ENCODE results near the gene NEURL2. TPM values are rescaled to one million over a fixed set of nuclear protein-coding genes. Genes with fewer than 3 reads are reported as not detected.

Gene NEURL2
- total RNA-seq, 1 donor from 2014 or later = 3.5 TPM

DNA sequence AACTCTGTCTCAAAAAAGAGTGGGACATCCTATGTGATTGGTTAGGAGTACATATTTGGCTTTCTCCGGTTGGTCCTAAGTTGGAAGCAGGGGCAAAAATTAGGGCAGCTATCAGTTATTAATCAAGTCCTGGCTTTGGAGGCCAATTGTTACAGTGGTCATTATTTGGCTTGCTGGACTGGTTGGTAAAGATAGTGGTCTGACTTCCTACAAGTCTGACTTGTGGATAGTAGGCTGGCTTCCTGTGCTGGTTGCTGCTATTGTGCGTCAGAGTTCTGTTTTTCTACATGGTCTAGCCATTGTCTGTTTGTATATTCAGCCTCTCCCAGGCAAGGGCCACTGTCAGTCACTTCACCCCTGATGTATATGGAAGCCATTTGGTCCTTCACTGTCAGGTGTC is 40.8 kb downstream of the NEURL2 start:
- H3K4me3 Mint-ChIP-seq (ENCODE audit: unreplicated experiment) = no peak overlapping the region
- H3K36me3 Mint-ChIP-seq (ENCODE audit: unreplicated experiment) = no peaks in the 10 kb centered on the region
- H3K27me3 Mint-ChIP-seq (ENCODE audit: unreplicated experiment) = peaks cover 2% of the 10 kb centered on the region
- TF ChIP-seq, protein P1, sequence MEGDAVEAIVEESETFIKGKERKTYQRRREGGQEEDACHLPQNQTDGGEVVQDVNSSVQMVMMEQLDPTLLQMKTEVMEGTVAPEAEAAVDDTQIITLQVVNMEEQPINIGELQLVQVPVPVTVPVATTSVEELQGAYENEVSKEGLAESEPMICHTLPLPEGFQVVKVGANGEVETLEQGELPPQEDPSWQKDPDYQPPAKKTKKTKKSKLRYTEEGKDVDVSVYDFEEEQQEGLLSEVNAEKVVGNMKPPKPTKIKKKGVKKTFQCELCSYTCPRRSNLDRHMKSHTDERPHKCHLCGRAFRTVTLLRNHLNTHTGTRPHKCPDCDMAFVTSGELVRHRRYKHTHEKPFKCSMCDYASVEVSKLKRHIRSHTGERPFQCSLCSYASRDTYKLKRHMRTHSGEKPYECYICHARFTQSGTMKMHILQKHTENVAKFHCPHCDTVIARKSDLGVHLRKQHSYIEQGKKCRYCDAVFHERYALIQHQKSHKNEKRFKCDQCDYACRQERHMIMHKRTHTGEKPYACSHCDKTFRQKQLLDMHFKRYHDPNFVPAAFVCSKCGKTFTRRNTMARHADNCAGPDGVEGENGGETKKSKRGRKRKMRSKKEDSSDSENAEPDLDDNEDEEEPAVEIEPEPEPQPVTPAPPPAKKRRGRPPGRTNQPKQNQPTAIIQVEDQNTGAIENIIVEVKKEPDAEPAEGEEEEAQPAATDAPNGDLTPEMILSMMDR (IDR thresholded peaks at IDR 0.05; ENCODE audit: partially characterized antibody, unreplicated experiment) = no peak
- no peak for DNase-seq
- H3K27ac Mint-ChIP-seq (ENCODE audit: unreplicated experiment) = no peak overlapping the region
- H3K9me3 Mint-ChIP-seq (ENCODE audit: unreplicated experiment) = no peaks in the 10 kb centered on the region
- H3K4me1 Mint-ChIP-seq (ENCODE audit: low read depth, unreplicated experiment) = peaks cover 2% of the 10 kb centered on the region

DNA sequence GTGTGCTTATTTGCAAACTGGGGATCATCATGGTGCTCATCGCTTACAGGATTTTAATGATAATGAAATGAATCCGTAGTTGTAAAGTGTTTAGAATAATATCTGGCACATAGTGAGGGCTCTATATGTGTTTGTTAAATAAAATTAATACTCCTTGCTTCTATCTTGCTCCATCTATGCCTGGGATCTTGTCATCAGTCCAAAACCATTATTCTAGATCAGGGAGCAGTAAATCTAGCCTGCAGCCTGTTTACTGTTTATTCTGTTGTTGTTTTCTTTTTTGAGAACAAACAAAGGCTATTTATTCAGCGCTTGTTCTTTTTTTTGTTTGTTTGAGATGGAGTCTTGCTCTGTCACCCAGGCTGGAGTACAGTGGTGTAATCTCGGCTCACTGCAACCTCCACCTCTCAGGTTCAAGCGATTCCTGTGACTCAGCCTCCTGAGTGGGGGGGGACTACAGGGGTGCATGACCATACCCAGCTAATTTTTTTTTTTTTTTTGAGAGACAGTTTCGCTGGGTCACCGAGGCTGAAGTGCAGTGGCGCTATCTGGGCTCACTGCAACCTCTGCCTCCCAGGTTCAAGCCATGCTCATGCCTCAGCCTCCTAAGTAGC is 41.9 kb downstream of the NEURL2 start:
- TF ChIP-seq, protein P1 (IDR thresholded peaks at IDR 0.05; ENCODE audit: partially characterized antibody, unreplicated experiment) = no peak
- Mint-ChIP-seq H3K4me1 (ENCODE audit: low read depth, unreplicated experiment) (no peaks in the 10 kb centered on the region), H3K27ac (ENCODE audit: unreplicated experiment) (no peak overlapping the region), H3K27me3 (ENCODE audit: unreplicated experiment) (peaks cover 4% of the 10 kb centered on the region), H3K36me3 (ENCODE audit: unreplicated experiment) (no peaks in the 10 kb centered on the region), H3K9me3 (ENCODE audit: unreplicated experiment) (no peaks in the 10 kb centered on the region), H3K4me3 (ENCODE audit: unreplicated experiment) (no peak overlapping the region)
- DNase-seq = no peak

GRCh38 chr20:45848421-45848820 is 42.6 kb downstream of the NEURL2 start:
- no peaks in the 10 kb centered on the region for H3K36me3 Mint-ChIP-seq (ENCODE audit: unreplicated experiment)
- H3K9me3 Mint-ChIP-seq (ENCODE audit: unreplicated experiment) = no peaks in the 10 kb centered on the region
- no peaks in the 10 kb centered on the region for H3K4me1 Mint-ChIP-seq (ENCODE audit: low read depth, unreplicated experiment)
- H3K27me3 Mint-ChIP-seq (ENCODE audit: unreplicated experiment) = peaks cover 4% of the 10 kb centered on the region
- TF ChIP-seq, protein P1 (IDR thresholded peaks at IDR 0.05; ENCODE audit: partially characterized antibody, unreplicated experiment) = no peak
- no peak for DNase-seq
- H3K4me3 Mint-ChIP-seq (ENCODE audit: unreplicated experiment) = no peak overlapping the region
- no peak overlapping the region for H3K27ac Mint-ChIP-seq (ENCODE audit: unreplicated experiment)

- TF ChIP-seq, protein P1 (IDR thresholded peaks at IDR 0.05; ENCODE audit: partially characterized antibody, unreplicated experiment) = no peak
- no peaks in the 10 kb centered on the region for H3K4me1 Mint-ChIP-seq (ENCODE audit: low read depth, unreplicated experiment)
- DNase-seq = no peak
- no peaks in the 10 kb centered on the region for H3K9me3 Mint-ChIP-seq (ENCODE audit: unreplicated experiment)
- H3K4me3 Mint-ChIP-seq (ENCODE audit: unreplicated experiment) = no peak overlapping the region
- H3K27me3 Mint-ChIP-seq (ENCODE audit: unreplicated experiment) = peaks cover 2% of the 10 kb centered on the region
- H3K36me3 Mint-ChIP-seq (ENCODE audit: unreplicated experiment) = no peaks in the 10 kb centered on the region
- no peak overlapping the region for H3K27ac Mint-ChIP-seq (ENCODE audit: unreplicated experiment)
Observed at GRCh38 chr20:45845452-45845851, 45.6 kb downstream of the NEURL2 start.

DNA sequence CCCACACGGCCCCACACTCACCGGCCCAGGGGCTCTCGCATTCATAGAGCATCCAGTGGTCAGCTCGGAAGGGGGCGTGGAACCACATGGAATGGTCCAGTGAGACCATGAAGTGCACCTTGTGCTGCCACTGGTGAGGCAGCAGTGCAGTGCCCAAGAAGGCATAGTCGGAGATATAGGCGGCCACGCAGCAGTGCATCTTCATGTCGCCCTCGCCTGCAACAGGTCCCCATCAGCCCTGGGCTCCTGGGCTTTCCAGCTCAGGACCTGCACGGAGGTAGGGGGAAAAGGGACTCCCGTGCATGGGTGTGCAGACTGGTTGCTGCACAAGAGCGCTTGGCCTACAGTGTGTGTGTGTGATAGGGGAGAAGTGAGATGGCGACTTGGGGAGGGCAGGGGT is 47.5 kb downstream of the NEURL2 start:
- DNase-seq = no peak
- Mint-ChIP-seq H3K27ac (ENCODE audit: unreplicated experiment) (no peak overlapping the region), H3K4me1 (ENCODE audit: low read depth, unreplicated experiment) (no peaks in the 10 kb centered on the region), H3K4me3 (ENCODE audit: unreplicated experiment) (no peak overlapping the region), H3K9me3 (ENCODE audit: unreplicated experiment) (no peaks in the 10 kb centered on the region), H3K27me3 (ENCODE audit: unreplicated experiment) (peaks cover 2% of the 10 kb centered on the region), H3K36me3 (ENCODE audit: unreplicated experiment) (no peaks in the 10 kb centered on the region)
- TF ChIP-seq, protein P1 (IDR thresholded peaks at IDR 0.05; ENCODE audit: partially characterized antibody, unreplicated experiment) = no peak
